HEK293 (cell line): ENCODE results near the gene GPR4.

Experiments
- CTCF ChIA-PET: fragments of 350-600 bp; formaldehyde crosslinking; extraction: SDS; loops from one replicate; lab custom pipeline; 2021; ENCODE audit warnings: antibody characterized with exemption; lab: Yijun Ruan, JAX
- POLR2A ChIA-PET: fragments of 300-600 bp; formaldehyde crosslinking; extraction: SDS; loops from one replicate; lab custom pipeline; 2020; ENCODE audit warnings: antibody characterized with exemption, inconsistent platforms; lab: Yijun Ruan, JAX
- H3K27ac ChIP-seq: fragments of 200-500 bp; sonication (Bioruptor generic); 2 replicates; pipeline ENCODE4 v1.5.1; 2014; ENCODE audit warnings: low read depth, low read length, control low read depth, inconsistent platforms; ENCODE audit errors: extremely low read depth
- H3K36me3 ChIP-seq, 2 experiments: fragments of 200-500 bp in 1 of 2; sonication (Bioruptor generic) in 1 of 2; 1 replicate in 1 of 2; 2 replicates in 1 of 2; pipeline ENCODE4 v1.5.1; 2014 to 2017; ENCODE audit warnings: inconsistent platforms in 2 of 2, low read length in 2 of 2; ENCODE audit not compliant: control insufficient read depth in 2 of 2, insufficient read depth in 1 of 2
- H3K4me1 ChIP-seq: fragments of 200-500 bp; sonication (Bioruptor generic); 2 replicates; pipeline ENCODE4 v1.5.1; 2014; ENCODE audit warnings: mild to moderate bottlenecking, low read length, inconsistent platforms; ENCODE audit not compliant: control insufficient read depth, insufficient read depth
- H3K4me3 ChIP-seq: 2 replicates; pipeline ENCODE4 v1.5.1; 2011; ENCODE audit warnings: low read depth, mild to moderate bottlenecking, control low read depth, low read length, moderate library complexity
- H3K9me3 ChIP-seq: fragments of 200-500 bp; sonication (Bioruptor generic); 2 replicates; pipeline ENCODE4 v1.5.1; 2014; ENCODE audit warnings: low read depth, low read length, inconsistent platforms; ENCODE audit not compliant: control insufficient read depth, insufficient read depth
- GLIS1 ChIP-seq: fragments of 450-650 bp; formaldehyde crosslinking; IDR thresholded peaks from 2 replicates; pipeline ENCODE4 v1.5.1; 2016; ENCODE audit warnings: missing biosample characterization, missing genetic modification characterization
- KLF8 ChIP-seq: fragments of 450-650 bp; formaldehyde crosslinking; IDR thresholded peaks from 2 replicates; pipeline ENCODE4 v1.5.1; 2016; ENCODE audit warnings: missing biosample characterization, missing genetic modification characterization
- KLF9 ChIP-seq: fragments of 450-650 bp; formaldehyde crosslinking; IDR thresholded peaks from 2 replicates; pipeline ENCODE4 v1.5.1; 2016; ENCODE audit warnings: missing biosample characterization, missing genetic modification characterization, low read depth
- SCRT1 ChIP-seq: fragments of 450-650 bp; formaldehyde crosslinking; IDR thresholded peaks from 2 replicates; pipeline ENCODE4 v1.5.1; 2016; ENCODE audit warnings: missing biosample characterization, missing genetic modification characterization, borderline replicate concordance
- SP2 ChIP-seq: fragments of 450-650 bp; formaldehyde crosslinking; IDR thresholded peaks from 2 replicates; pipeline ENCODE4 v1.5.1; 2016; ENCODE audit warnings: missing biosample characterization, missing genetic modification characterization
- SP7 ChIP-seq: fragments of 450-650 bp; formaldehyde crosslinking; IDR thresholded peaks from 2 replicates; pipeline ENCODE4 v1.5.1; 2016; ENCODE audit warnings: missing biosample characterization, missing genetic modification characterization
- ZBTB11 ChIP-seq: fragments of 450-650 bp; formaldehyde crosslinking; conservative IDR thresholded peaks from 2 replicates; pipeline ENCODE4 v1.5.1; 2016; ENCODE audit warnings: low read depth, missing biosample characterization, missing genetic modification characterization
- ZBTB17 ChIP-seq: fragments of 450-650 bp; formaldehyde crosslinking; IDR thresholded peaks from 2 replicates; pipeline ENCODE4 v1.5.1; 2016; ENCODE audit warnings: missing biosample characterization, missing genetic modification characterization
- ZEB2 ChIP-seq: fragments of 450-650 bp; formaldehyde crosslinking; IDR thresholded peaks from 2 replicates; pipeline ENCODE4 v1.5.1; 2016; ENCODE audit warnings: missing biosample characterization, missing genetic modification characterization
- ZFP37 ChIP-seq: fragments of 450-650 bp; formaldehyde crosslinking; IDR thresholded peaks from 2 replicates; pipeline ENCODE4 v1.5.1; 2016; ENCODE audit warnings: missing biosample characterization, missing genetic modification characterization
- ZNF10 ChIP-seq: fragments of 450-650 bp; formaldehyde crosslinking; IDR thresholded peaks from 2 replicates; pipeline ENCODE4 v1.5.1; 2017; ENCODE audit warnings: missing biosample characterization, missing genetic modification characterization
- ZNF302 ChIP-seq: fragments of 450-650 bp; formaldehyde crosslinking; IDR thresholded peaks from 2 replicates; pipeline ENCODE4 v1.5.1; 2016; ENCODE audit warnings: missing biosample characterization, missing genetic modification characterization, low read depth
- ZNF350 ChIP-seq: fragments of 450-650 bp; formaldehyde crosslinking; IDR thresholded peaks from 2 replicates; pipeline ENCODE4 v1.5.0; 2017; ENCODE audit warnings: missing biosample characterization, mild to moderate bottlenecking, missing genetic modification characterization
- TF ChIP-seq, protein P1 (sequence below): fragments of 450-650 bp; formaldehyde crosslinking; IDR thresholded peaks from 2 replicates; pipeline ENCODE4 v1.5.1; 2016; ENCODE audit warnings: missing biosample characterization, missing genetic modification characterization
- TF ChIP-seq, protein P2 (sequence below): fragments of 450-650 bp; formaldehyde crosslinking; IDR thresholded peaks from 2 replicates; pipeline ENCODE4 v1.5.1; 2016; ENCODE audit warnings: missing biosample characterization, missing genetic modification characterization
- TF ChIP-seq, protein P3 (sequence below): fragments of 450-650 bp; IDR thresholded peaks from 2 replicates; pipeline ENCODE4 v1.5.1; 2018; ENCODE audit warnings: missing biosample characterization, missing genetic modification characterization
- TF ChIP-seq, protein P4 (sequence below): fragments of 450-650 bp; formaldehyde crosslinking; IDR thresholded peaks from 2 replicates; pipeline ENCODE4 v1.5.1; 2016; ENCODE audit warnings: missing biosample characterization, missing genetic modification characterization
- TF ChIP-seq, protein P5 (sequence below): fragments of 450-650 bp; formaldehyde crosslinking; IDR thresholded peaks from 2 replicates; pipeline ENCODE4 v1.5.1; 2017; ENCODE audit warnings: missing biosample characterization, missing genetic modification characterization

The GPR4 gene

DNA sequence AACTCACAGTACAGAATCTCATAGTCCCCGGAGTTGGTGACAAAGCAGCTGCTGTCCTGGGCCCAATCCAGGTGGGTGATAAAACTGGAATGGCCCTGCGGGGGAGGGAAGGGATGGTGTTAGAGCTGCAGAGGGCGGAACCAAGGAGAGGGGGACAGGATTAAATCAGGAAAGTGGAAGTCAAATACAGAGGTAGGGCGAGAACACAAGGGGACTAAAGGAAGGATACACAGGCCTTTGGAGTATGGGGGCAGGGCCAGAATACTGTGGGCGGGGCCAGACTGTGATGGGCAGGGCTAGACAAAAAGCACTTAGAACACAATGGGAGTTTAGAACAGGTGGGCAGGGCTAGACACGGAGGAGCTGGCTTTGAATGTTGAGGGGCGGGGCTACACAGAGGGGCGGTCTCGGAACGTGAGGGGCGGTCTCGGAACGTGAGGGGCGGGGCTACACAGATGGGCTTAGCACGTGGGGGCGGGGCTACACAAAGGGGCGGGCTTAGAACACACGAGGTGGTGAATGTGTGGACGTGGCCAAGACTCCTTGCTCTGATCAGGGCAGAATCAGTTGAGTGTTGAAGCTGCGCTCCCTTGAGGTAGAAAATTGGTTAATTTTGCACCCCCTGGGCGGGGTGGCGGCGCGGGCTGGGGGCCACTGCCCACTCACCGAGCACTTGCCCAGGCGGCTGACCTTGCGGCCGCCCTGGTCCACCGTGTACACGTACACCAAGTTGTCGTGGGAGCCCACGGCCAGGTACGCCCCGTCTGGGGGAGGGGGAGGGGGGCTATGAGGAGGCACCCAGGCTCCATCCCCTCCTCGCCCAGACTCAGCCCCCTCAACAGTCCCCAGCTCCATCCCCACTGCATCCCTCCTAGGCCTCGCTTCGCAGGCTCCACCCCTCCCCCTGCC is 14.0 kb upstream of the GPR4 start:
- CTCF ChIA-PET, result interaction anchor here (0.5 to 8.9 kb wide), 9 partner anchors 9 to 179 kb away, joined by 3 to 102 read pairs (median 4); partner anchors contain the start of gene EML2
- TF ChIP-seq ZNF350 (tag by site-specific recombination) (no peak), ZBTB11 (peak; percentile 98), GLIS1 (peak; percentile 72), ZNF302 (tag by site-specific recombination) (0 out of 2 replicates have a peak, but pooled peaks have one; percentile 26), SP2 (tag by site-specific recombination) (peak; percentile 86), ZNF10 (peak; percentile 60), SP7 (tag by site-specific recombination) (peak; percentile 66), ZBTB17 (peak; percentile 64; the same call in 1 of the 2 replicates), SCRT1 (tag by site-specific recombination) (peak; percentile 72; the same call in 1 of the 2 replicates), KLF9 (tag by site-specific recombination) (peak; percentile 75), ZEB2 (tag by site-specific recombination) (0 out of 2 replicates have a peak, but pooled peaks have one; percentile 37), KLF8 (peak; percentile 77), ZFP37 (no peak)
- TF ChIP-seq, protein P1, sequence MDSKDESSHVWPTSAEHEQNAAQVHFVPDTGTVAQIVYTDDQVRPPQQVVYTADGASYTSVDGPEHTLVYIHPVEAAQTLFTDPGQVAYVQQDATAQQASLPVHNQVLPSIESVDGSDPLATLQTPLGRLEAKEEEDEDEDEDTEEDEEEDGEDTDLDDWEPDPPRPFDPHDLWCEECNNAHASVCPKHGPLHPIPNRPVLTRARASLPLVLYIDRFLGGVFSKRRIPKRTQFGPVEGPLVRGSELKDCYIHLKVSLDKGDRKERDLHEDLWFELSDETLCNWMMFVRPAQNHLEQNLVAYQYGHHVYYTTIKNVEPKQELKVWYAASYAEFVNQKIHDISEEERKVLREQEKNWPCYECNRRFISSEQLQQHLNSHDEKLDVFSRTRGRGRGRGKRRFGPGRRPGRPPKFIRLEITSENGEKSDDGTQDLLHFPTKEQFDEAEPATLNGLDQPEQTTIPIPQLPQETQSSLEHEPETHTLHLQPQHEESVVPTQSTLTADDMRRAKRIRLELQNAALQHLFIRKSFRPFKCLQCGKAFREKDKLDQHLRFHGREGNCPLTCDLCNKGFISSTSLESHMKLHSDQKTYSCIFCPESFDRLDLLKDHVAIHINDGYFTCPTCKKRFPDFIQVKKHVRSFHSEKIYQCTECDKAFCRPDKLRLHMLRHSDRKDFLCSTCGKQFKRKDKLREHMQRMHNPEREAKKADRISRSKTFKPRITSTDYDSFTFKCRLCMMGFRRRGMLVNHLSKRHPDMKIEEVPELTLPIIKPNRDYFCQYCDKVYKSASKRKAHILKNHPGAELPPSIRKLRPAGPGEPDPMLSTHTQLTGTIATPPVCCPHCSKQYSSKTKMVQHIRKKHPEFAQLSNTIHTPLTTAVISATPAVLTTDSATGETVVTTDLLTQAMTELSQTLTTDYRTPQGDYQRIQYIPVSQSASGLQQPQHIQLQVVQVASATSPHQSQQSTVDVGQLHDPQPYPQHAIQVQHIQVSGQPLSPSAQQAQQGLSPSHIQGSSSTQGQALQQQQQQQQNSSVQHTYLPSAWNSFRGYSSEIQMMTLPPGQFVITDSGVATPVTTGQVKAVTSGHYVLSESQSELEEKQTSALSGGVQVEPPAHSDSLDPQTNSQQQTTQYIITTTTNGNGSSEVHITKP (tag by site-specific recombination), result peak; percentile 99
- TF ChIP-seq, protein P2, sequence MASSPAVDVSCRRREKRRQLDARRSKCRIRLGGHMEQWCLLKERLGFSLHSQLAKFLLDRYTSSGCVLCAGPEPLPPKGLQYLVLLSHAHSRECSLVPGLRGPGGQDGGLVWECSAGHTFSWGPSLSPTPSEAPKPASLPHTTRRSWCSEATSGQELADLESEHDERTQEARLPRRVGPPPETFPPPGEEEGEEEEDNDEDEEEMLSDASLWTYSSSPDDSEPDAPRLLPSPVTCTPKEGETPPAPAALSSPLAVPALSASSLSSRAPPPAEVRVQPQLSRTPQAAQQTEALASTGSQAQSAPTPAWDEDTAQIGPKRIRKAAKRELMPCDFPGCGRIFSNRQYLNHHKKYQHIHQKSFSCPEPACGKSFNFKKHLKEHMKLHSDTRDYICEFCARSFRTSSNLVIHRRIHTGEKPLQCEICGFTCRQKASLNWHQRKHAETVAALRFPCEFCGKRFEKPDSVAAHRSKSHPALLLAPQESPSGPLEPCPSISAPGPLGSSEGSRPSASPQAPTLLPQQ (tag by site-specific recombination), result peak; percentile 75
- TF ChIP-seq, protein P3, sequence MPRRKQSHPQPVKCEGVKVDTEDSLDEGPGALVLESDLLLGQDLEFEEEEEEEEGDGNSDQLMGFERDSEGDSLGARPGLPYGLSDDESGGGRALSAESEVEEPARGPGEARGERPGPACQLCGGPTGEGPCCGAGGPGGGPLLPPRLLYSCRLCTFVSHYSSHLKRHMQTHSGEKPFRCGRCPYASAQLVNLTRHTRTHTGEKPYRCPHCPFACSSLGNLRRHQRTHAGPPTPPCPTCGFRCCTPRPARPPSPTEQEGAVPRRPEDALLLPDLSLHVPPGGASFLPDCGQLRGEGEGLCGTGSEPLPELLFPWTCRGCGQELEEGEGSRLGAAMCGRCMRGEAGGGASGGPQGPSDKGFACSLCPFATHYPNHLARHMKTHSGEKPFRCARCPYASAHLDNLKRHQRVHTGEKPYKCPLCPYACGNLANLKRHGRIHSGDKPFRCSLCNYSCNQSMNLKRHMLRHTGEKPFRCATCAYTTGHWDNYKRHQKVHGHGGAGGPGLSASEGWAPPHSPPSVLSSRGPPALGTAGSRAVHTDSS (tag by site-specific recombination), result no peak
- TF ChIP-seq, protein P4, sequence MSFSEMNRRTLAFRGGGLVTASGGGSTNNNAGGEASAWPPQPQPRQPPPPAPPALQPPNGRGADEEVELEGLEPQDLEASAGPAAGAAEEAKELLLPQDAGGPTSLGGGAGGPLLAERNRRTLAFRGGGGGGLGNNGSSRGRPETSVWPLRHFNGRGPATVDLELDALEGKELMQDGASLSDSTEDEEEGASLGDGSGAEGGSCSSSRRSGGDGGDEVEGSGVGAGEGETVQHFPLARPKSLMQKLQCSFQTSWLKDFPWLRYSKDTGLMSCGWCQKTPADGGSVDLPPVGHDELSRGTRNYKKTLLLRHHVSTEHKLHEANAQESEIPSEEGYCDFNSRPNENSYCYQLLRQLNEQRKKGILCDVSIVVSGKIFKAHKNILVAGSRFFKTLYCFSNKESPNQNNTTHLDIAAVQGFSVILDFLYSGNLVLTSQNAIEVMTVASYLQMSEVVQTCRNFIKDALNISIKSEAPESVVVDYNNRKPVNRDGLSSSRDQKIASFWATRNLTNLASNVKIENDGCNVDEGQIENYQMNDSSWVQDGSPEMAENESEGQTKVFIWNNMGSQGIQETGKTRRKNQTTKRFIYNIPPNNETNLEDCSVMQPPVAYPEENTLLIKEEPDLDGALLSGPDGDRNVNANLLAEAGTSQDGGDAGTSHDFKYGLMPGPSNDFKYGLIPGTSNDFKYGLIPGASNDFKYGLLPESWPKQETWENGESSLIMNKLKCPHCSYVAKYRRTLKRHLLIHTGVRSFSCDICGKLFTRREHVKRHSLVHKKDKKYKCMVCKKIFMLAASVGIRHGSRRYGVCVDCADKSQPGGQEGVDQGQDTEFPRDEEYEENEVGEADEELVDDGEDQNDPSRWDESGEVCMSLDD (tag by site-specific recombination), result peak; percentile 19; the same call in 1 of the 2 replicates
- TF ChIP-seq, protein P5, sequence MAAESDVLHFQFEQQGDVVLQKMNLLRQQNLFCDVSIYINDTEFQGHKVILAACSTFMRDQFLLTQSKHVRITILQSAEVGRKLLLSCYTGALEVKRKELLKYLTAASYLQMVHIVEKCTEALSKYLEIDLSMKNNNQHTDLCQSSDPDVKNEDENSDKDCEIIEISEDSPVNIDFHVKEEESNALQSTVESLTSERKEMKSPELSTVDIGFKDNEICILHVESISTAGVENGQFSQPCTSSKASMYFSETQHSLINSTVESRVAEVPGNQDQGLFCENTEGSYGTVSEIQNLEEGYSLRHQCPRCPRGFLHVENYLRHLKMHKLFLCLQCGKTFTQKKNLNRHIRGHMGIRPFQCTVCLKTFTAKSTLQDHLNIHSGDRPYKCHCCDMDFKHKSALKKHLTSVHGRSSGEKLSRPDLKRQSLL (tag by site-specific recombination), result 0 out of 2 replicates have a peak, but pooled peaks have one; percentile 18

More for the DNA sequence above, 14.0 kb upstream of the GPR4 start:
- H3K9me3 ChIP-seq, result no peaks in the 10 kb centered on the region
- peak overlapping the region; percentile 56; the same call in 1 of the 2 replicates for H3K27ac ChIP-seq
- H3K4me3 ChIP-seq, result no peak overlapping the region
- H3K36me3 ChIP-seq, result peaks cover 43 to 66% of the 10 kb centered on the region in 2 experiments; a peak in 2 of 3 replicates
- H3K4me1 ChIP-seq, result peaks cover 13% of the 10 kb centered on the region
- POLR2A ChIA-PET, result interaction anchor here (0.5 to 2.3 kb wide), 12 partner anchors 11 to 347 kb away, joined by 3 to 19 read pairs (median 4); partner anchors contain the start of genes QPCTL and SNRPD2
